Stimulated activated CD4-positive, alpha-beta T cell treated with anti-CD3 and anti-CD28 coated beads, Interleukin-12 subunit alpha, Interleukin-12 subunit beta, amount 100 ng/mL, for 48 hours (primary cell): ENCODE results near the gene RAET1G.

ENCODE experiments used
- DNase-seq, 3 donors: peaks; one replicate each; pipeline ENCODE4 v3.0.0-alpha.2; 2020; ENCODE audit warnings: low read depth in 2 of 3, low spot score in 1 of 3

RAET1G gene

GRCh38 chr6:149869275-149869892 is 53.5 kb downstream of the RAET1G start:
- DNase-seq: no peak

DNA sequence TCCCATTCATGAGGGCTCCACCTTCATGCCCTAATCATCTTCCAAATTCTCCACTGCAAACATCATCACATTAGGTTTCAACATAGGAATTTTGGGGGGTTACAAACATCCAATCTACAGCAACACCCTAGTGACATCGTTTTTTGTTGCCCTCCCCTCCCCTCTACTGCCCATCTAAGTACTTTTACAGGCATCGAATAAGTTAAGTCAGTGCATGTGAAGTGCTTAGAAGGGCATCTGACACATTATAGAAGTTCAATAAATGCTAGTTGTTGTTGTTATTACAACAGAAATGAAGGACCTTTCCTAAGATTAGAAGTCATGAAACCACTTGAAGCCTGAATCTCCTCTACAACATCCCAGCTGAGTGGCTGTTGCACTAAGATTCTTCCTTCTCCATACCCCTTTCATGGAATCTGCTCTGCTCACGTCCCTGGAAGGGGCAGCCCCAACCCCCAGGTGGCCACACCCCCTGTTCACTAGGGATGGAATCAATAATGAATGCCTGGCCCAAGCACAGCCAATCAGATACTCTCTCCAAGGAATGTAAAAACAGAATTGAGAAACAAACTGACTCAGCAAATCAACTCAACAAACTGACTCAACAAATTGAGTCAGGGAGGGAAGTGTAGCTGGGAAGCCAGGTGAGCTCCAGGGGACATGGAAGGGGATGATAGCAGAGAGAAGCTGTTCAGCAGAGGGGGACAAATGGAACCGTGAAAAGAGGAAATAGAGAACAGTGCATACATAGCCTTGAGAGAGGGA is 54.9 kb downstream of the RAET1G start:
- DNase-seq: no peak
